ENCODE measurements around the gene TMEM247.
A peak's percentile ranks its signal among the peaks of the same experiment; 100 is the strongest.

TMEM247 gene

DNA sequence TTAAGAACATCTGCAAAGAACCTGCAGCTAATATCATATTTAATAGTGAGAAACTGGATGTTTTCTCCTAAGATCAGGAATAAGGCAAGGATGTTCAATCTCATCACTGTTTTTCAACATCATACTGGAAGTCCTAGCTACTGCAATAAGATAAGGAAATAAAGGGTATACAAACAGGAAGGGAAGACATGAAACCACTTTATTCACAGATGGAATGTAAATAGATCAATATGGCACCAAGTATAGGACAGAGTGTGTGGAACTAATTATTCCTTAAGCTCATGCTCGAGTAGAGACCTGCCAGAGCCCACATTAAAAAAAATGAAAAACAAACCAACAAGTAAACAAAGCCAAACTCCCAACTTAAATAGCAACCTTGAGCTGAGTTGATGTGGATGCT is 41.3 kb upstream of the TMEM247 start:
- Histone ChIP-seq H2AFZ (ENCODE audit: low read depth, low read length) (no peak overlapping the region), H3K4me1 (ENCODE audit: control insufficient read depth, insufficient read depth, low read depth, low read length) (peaks cover 3% of the 10 kb centered on the region), H2AK5ac (ENCODE audit: low read length, severe bottlenecking) (no peak overlapping the region), H3K27ac (ENCODE audit: low read length, poor library complexity, severe bottlenecking) (no peak overlapping the region), H3K9ac (ENCODE audit: low read length) (no peak overlapping the region), H3K79me1 (replicated peaks; ENCODE audit: low read length, poor library complexity, severe bottlenecking) (no peaks in the 10 kb centered on the region), H3K4me3 (ENCODE audit: insufficient read depth in 1 of 2, low read depth in 1 of 2, low read length in 2 of 2) (no peak overlapping the region), H3K9me3 (ENCODE audit: control insufficient read depth, low read length) (no peaks in the 10 kb centered on the region), H4K91ac (ENCODE audit: low read length) (no peak overlapping the region), H3K18ac (ENCODE audit: low read depth in 1 of 2, low read length in 2 of 2) (no peak overlapping the region), H4K8ac (ENCODE audit: low read length) (no peak overlapping the region), H3K23ac (ENCODE audit: low read length in 2 of 2) (no peak overlapping the region), H2BK120ac (ENCODE audit: low read depth, low read length) (no peak overlapping the region), H2BK15ac (ENCODE audit: low read depth, poor library complexity, severe bottlenecking) (no peak overlapping the region), H3K36me3 (ENCODE audit: control insufficient read depth in 1 of 2, insufficient read depth in 2 of 2, low read depth in 1 of 2, low read length in 2 of 2) (no peaks in the 10 kb centered on the region), H3K4me2 (ENCODE audit: low read length, poor library complexity, severe bottlenecking) (no peak overlapping the region), H3K4ac (ENCODE audit: low read depth in 1 of 2, low read length in 2 of 2) (no peak overlapping the region), H3K14ac (ENCODE audit: low read length in 2 of 2) (no peak overlapping the region), H3K27me3 (ENCODE audit: control insufficient read depth in 1 of 2, insufficient read depth in 1 of 2, low read length in 2 of 2) (peaks cover 10 to 12% of the 10 kb centered on the region in 2 experiments), H2BK12ac (ENCODE audit: low read length in 2 of 2) (peak overlapping the region in 1 of 2 experiments; percentile 48), H2BK5ac (ENCODE audit: low read depth, low read length, poor library complexity, severe bottlenecking) (no peak overlapping the region)
- WGBS, result 67% methylated on average over 1 of the region's 1 CpG
- DNase-seq, result no peak

DNA sequence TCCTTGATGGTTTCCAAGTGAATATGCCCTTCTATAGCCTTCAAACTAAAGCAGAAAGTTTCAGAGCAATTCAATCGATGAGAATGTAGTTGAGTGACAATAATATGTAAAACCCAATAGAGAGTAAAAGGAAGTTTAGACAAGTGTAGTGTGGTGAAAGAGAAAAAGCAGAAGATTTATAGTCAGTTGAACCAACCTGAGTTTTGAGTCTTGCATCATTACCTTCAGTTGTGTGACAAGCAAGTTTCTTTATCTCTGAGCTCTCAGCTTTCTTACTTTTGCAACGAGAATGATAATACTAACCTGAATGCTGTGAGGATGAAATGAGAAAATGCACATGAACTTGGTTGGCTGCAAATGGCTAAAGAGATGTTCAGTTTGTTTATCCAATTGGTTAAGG is 40.6 kb upstream of the TMEM247 start:
- WGBS, result 84% methylated on average over 2 of the region's 2 CpGs
- Histone ChIP-seq H3K4me2 (ENCODE audit: low read length, poor library complexity, severe bottlenecking) (no peak overlapping the region), H3K14ac (ENCODE audit: low read length in 2 of 2) (no peak overlapping the region), H3K4me3 (ENCODE audit: insufficient read depth in 1 of 2, low read depth in 1 of 2, low read length in 2 of 2) (no peak overlapping the region), H3K4ac (ENCODE audit: low read depth in 1 of 2, low read length in 2 of 2) (no peak overlapping the region), H3K9ac (ENCODE audit: low read length) (no peak overlapping the region), H3K79me1 (replicated peaks; ENCODE audit: low read length, poor library complexity, severe bottlenecking) (no peaks in the 10 kb centered on the region), H2AFZ (ENCODE audit: low read depth, low read length) (no peak overlapping the region), H2BK120ac (ENCODE audit: low read depth, low read length) (no peak overlapping the region), H2BK5ac (ENCODE audit: low read depth, low read length, poor library complexity, severe bottlenecking) (no peak overlapping the region), H3K9me3 (ENCODE audit: control insufficient read depth, low read length) (no peaks in the 10 kb centered on the region), H3K18ac (ENCODE audit: low read depth in 1 of 2, low read length in 2 of 2) (no peak overlapping the region), H3K27ac (ENCODE audit: low read length, poor library complexity, severe bottlenecking) (no peak overlapping the region), H4K91ac (ENCODE audit: low read length) (no peak overlapping the region), H3K4me1 (ENCODE audit: control insufficient read depth, insufficient read depth, low read depth, low read length) (peaks cover 3% of the 10 kb centered on the region), H2BK15ac (ENCODE audit: low read depth, poor library complexity, severe bottlenecking) (no peak overlapping the region), H2BK12ac (ENCODE audit: low read length in 2 of 2) (no peak overlapping the region), H3K23ac (ENCODE audit: low read length in 2 of 2) (no peak overlapping the region), H3K36me3 (ENCODE audit: control insufficient read depth in 1 of 2, insufficient read depth in 2 of 2, low read depth in 1 of 2, low read length in 2 of 2) (no peaks in the 10 kb centered on the region), H4K8ac (ENCODE audit: low read length) (no peak overlapping the region), H3K27me3 (ENCODE audit: control insufficient read depth in 1 of 2, insufficient read depth in 1 of 2, low read length in 2 of 2) (peaks cover 10 to 12% of the 10 kb centered on the region in 2 experiments), H2AK5ac (ENCODE audit: low read length, severe bottlenecking) (no peak overlapping the region)
- no peak for DNase-seq

- no peak overlapping the region for H3K27ac ChIP-seq (ENCODE audit: low read length, poor library complexity, severe bottlenecking)
- 77% methylated on average over 2 of the region's 2 CpGs for WGBS
- no peak overlapping the region for H3K4me3 ChIP-seq (ENCODE audit: insufficient read depth in 1 of 2, low read depth in 1 of 2, low read length in 2 of 2)
- no peak overlapping the region for H2BK5ac ChIP-seq (ENCODE audit: low read depth, low read length, poor library complexity, severe bottlenecking)
- H3K4me2 ChIP-seq (ENCODE audit: low read length, poor library complexity, severe bottlenecking), result no peak overlapping the region
- no peak overlapping the region for H2BK15ac ChIP-seq (ENCODE audit: low read depth, poor library complexity, severe bottlenecking)
- no peak for DNase-seq
- no peak overlapping the region for H2BK120ac ChIP-seq (ENCODE audit: low read depth, low read length)
- no peak overlapping the region for H3K4ac ChIP-seq (ENCODE audit: low read depth in 1 of 2, low read length in 2 of 2)
- no peak overlapping the region for H2AFZ ChIP-seq (ENCODE audit: low read depth, low read length)
- no peak overlapping the region for H4K91ac ChIP-seq (ENCODE audit: low read length)
- H3K18ac ChIP-seq (ENCODE audit: low read depth in 1 of 2, low read length in 2 of 2), result no peak overlapping the region
- H3K27me3 ChIP-seq (ENCODE audit: control insufficient read depth in 1 of 2, insufficient read depth in 1 of 2, low read length in 2 of 2), result peaks cover 10 to 12% of the 10 kb centered on the region in 2 experiments
- no peak overlapping the region for H3K9ac ChIP-seq (ENCODE audit: low read length)
- H2BK12ac ChIP-seq (ENCODE audit: low read length in 2 of 2), result no peak overlapping the region
- no peak overlapping the region for H4K8ac ChIP-seq (ENCODE audit: low read length)
- H3K36me3 ChIP-seq (ENCODE audit: control insufficient read depth in 1 of 2, insufficient read depth in 2 of 2, low read depth in 1 of 2, low read length in 2 of 2), result no peaks in the 10 kb centered on the region
- H3K79me1 ChIP-seq (replicated peaks; ENCODE audit: low read length, poor library complexity, severe bottlenecking), result no peaks in the 10 kb centered on the region
- H3K23ac ChIP-seq (ENCODE audit: low read length in 2 of 2), result no peak overlapping the region
- no peak overlapping the region for H2AK5ac ChIP-seq (ENCODE audit: low read length, severe bottlenecking)
- H3K14ac ChIP-seq (ENCODE audit: low read length in 2 of 2), result no peak overlapping the region
- H3K4me1 ChIP-seq (ENCODE audit: control insufficient read depth, insufficient read depth, low read depth, low read length), result peaks cover 4% of the 10 kb centered on the region
- H3K9me3 ChIP-seq (ENCODE audit: control insufficient read depth, low read length), result peaks cover under 1% of the 10 kb centered on the region
Measured at GRCh38 chr2:46439582-46439981, 39.8 kb upstream of the TMEM247 start.

GRCh38 chr2:46441838-46442712 is 37.3 kb upstream of the TMEM247 start:
- H2AK5ac ChIP-seq (ENCODE audit: low read length, severe bottlenecking), result no peak overlapping the region
- H3K79me1 ChIP-seq (replicated peaks; ENCODE audit: low read length, poor library complexity, severe bottlenecking), result no peaks in the 10 kb centered on the region
- no peak overlapping the region for H3K4me3 ChIP-seq (ENCODE audit: insufficient read depth in 1 of 2, low read depth in 1 of 2, low read length in 2 of 2)
- H3K4me2 ChIP-seq (ENCODE audit: low read length, poor library complexity, severe bottlenecking), result no peak overlapping the region
- H3K23ac ChIP-seq (ENCODE audit: low read length in 2 of 2), result no peak overlapping the region
- no peak overlapping the region for H3K9ac ChIP-seq (ENCODE audit: low read length)
- H3K36me3 ChIP-seq (ENCODE audit: control insufficient read depth in 1 of 2, insufficient read depth in 2 of 2, low read depth in 1 of 2, low read length in 2 of 2), result no peaks in the 10 kb centered on the region
- no peak overlapping the region for H3K14ac ChIP-seq (ENCODE audit: low read length in 2 of 2)
- no peak for DNase-seq
- H3K4ac ChIP-seq (ENCODE audit: low read depth in 1 of 2, low read length in 2 of 2), result no peak overlapping the region
- no peak overlapping the region for H2BK120ac ChIP-seq (ENCODE audit: low read depth, low read length)
- no peak overlapping the region for H4K8ac ChIP-seq (ENCODE audit: low read length)
- H2AFZ ChIP-seq (ENCODE audit: low read depth, low read length), result no peak overlapping the region
- H3K4me1 ChIP-seq (ENCODE audit: control insufficient read depth, insufficient read depth, low read depth, low read length), result peaks cover 2% of the 10 kb centered on the region
- peaks cover 10 to 12% of the 10 kb centered on the region in 2 experiments for H3K27me3 ChIP-seq (ENCODE audit: control insufficient read depth in 1 of 2, insufficient read depth in 1 of 2, low read length in 2 of 2)
- H2BK12ac ChIP-seq (ENCODE audit: low read length in 2 of 2), result no peak overlapping the region
- peaks cover 9% of the 10 kb centered on the region for H3K9me3 ChIP-seq (ENCODE audit: control insufficient read depth, low read length)
- H2BK5ac ChIP-seq (ENCODE audit: low read depth, low read length, poor library complexity, severe bottlenecking), result no peak overlapping the region
- WGBS, result 93% methylated on average over 2 of the region's 7 CpGs
- H3K27ac ChIP-seq (ENCODE audit: low read length, poor library complexity, severe bottlenecking), result no peak overlapping the region
- H2BK15ac ChIP-seq (ENCODE audit: low read depth, poor library complexity, severe bottlenecking), result no peak overlapping the region
- H3K18ac ChIP-seq (ENCODE audit: low read depth in 1 of 2, low read length in 2 of 2), result no peak overlapping the region
- H4K91ac ChIP-seq (ENCODE audit: low read length), result no peak overlapping the region
